Thoracic aorta (tissue), 2 donors: ENCODE measurements around the gene RAD54L. TPM values are rescaled to one million over a fixed set of nuclear protein-coding genes. Genes with fewer than 3 reads are reported as not detected.
A peak's percentile ranks its signal among the peaks of the same experiment; 100 is the strongest.

ENCODE experiments used
- ATAC-seq: fragments of 150-250 bp; one replicate; pipeline ENCODE4 v1.8.0; 2017; ENCODE audit warnings: low read depth; ENCODE audit not compliant: insufficient number of reproducible peaks, low FRiP score
- DNase-seq: peaks from one replicate; pipeline ENCODE4 v3.0.0-alpha.2; 2020; ENCODE audit warnings: low spot score
- H3K27ac ChIP-seq, 2 donors: fragments of 200-600 bp; sonication (generic); 1 replicate in 1 of 2; 2 replicates in 1 of 2; pipeline ENCODE4 v1.5.1; 2016; ENCODE audit warnings: mild to moderate bottlenecking in 2 of 2, moderate library complexity in 2 of 2
- H3K27me3 ChIP-seq: fragments of 200-600 bp; sonication (generic); replicated peaks from 2 replicates; pipeline ENCODE4 v1.6.0; 2016; ENCODE audit warnings: mild to moderate bottlenecking; ENCODE audit not compliant: insufficient read depth
- H3K36me3 ChIP-seq: fragments of 200-600 bp; sonication (generic); one replicate; pipeline ENCODE4 v1.5.1; 2016
- H3K4me1 ChIP-seq, 2 donors: fragments of 200-600 bp; sonication (generic); 1 replicate in 1 of 2; 2 replicates in 1 of 2; pipeline versions ENCODE4 v1.5.1 to v1.6.0; 2016; ENCODE audit warnings: low read depth in 2 of 2, mild to moderate bottlenecking in 1 of 2; ENCODE audit not compliant: control insufficient read depth in 1 of 2
- H3K4me3 ChIP-seq: fragments of 200-600 bp; sonication (generic); 2 replicates; pipeline ENCODE4 v1.5.1; 2016; ENCODE audit warnings: mild to moderate bottlenecking
- H3K9me3 ChIP-seq: fragments of 200-600 bp; sonication (generic); 2 replicates; pipeline ENCODE4 v1.5.1; 2016
- total RNA-seq, 2 donors: library from RNA; depleted of rRNA; stranded (reverse); fragments of >200 nt; gene quantifications; one replicate each; pipeline versions ENCODE4 v1.1.0 to v1.2.3, GENCODE V29; 2016
- TF ChIP-seq, protein P1 (sequence below): fragments of 200-600 bp; sonication (generic); IDR thresholded peaks from one replicate; pipeline ENCODE4 v1.5.1; 2019; ENCODE audit warnings: antibody characterized with exemption

Gene RAD54L
- total RNA-seq: 1 to 10 TPM in 1 of 2 donors, under 1 TPM in 1; 0.68 to 4.1 TPM

DNA sequence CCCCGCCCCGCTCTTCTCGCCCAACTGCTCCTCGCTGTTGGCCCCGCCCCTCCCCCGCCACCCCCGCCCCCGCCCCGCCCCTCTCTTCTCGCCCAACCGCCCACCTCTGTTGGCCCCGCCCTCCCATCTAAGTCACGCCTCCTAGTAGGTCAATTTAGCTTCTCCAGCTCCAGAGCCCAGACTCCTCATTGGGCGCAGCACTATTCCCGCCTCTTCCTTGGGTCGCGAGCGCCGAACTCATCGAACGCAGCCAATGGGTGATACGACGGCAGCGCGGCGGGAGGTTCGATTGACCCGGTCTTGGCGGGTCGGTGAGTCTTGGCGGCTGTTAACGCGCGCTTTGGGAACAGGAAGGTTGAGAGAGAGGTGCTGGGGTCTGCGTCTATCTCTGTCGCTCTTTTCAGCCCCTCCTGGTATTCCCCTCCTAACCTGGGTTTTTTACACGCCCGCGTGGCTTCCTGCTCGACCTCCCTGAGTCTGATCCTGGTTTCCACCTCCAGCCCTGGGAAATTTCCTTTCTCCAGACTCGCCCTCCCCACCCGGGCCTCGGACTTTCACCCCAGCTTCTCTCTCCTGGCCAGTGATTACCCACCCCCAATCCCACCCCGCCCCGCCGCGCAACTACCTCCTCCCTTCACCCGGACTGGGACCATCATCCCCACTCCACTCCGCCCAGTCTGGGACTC lies at the start of gene RAD54L:
Gene RAD54L, plus strand, starts transcription at position 328 of the 686 bp plus-strand sequence. CDS start 643 bp downstream, outside the sequence.
- H3K27ac ChIP-seq: peak within 1 kb of the TSS in 1 of 2 donors; percentile 64
- no peaks in the 10 kb centered on the region for H3K36me3 ChIP-seq

DNA sequence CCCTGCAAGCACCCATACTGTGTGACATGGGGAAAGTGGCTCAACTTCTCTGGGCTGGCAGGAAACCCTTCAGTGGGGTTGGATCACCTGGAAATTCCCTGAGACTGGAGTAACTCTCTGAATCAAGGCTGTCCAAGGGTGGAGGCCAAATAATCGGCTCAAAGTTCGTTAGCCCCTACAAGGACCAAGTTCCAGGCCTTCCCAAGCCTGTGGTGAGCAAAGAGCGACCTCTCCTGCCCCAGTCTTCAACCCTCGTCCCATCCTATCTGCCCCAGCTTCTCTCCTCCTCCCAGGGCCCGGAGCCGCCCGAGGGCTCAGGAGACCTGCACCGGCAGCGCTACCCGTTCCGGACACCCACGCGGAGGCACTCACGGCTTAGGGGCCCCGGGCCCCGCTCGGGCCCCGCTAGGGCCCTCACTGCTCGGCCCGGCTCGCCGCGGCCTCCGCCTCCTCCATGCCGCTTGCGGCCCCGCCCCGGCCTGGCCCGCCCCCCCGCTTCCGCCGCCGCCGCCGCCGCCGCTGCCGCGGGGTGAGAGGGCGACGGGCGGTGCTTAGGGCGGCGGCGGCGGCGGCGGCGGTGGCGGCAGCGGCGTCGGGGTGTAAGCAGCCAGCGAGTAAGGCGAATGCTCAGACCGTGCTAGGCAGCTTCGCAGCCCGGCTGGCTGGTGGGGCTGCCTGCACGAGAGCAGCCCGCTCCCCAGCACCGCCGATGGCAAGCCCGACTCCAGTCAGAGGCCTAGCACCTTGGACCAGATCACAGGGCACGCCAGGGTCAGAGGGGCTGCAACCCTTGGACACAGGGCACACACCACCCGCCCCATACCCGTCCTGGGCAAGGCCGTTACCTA lies 49.4 kb upstream of the RAD54L start, which contains the start of gene POMGNT1:
Gene POMGNT1, minus strand, starts transcription at position 471 of the 848 bp plus-strand sequence. CDS start 613 bp downstream, outside the sequence.
- TF ChIP-seq, protein P1, sequence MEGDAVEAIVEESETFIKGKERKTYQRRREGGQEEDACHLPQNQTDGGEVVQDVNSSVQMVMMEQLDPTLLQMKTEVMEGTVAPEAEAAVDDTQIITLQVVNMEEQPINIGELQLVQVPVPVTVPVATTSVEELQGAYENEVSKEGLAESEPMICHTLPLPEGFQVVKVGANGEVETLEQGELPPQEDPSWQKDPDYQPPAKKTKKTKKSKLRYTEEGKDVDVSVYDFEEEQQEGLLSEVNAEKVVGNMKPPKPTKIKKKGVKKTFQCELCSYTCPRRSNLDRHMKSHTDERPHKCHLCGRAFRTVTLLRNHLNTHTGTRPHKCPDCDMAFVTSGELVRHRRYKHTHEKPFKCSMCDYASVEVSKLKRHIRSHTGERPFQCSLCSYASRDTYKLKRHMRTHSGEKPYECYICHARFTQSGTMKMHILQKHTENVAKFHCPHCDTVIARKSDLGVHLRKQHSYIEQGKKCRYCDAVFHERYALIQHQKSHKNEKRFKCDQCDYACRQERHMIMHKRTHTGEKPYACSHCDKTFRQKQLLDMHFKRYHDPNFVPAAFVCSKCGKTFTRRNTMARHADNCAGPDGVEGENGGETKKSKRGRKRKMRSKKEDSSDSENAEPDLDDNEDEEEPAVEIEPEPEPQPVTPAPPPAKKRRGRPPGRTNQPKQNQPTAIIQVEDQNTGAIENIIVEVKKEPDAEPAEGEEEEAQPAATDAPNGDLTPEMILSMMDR: no peak
- H3K4me1 ChIP-seq: peaks cover 10 to 28% of the 10 kb centered on the region in 2 donors
- peak; percentile 39 for ATAC-seq

More for the DNA sequence above, at the start of gene RAD54L:
- Histone ChIP-seq H3K9me3 (no peaks in the 10 kb centered on the region), H3K4me1 (peaks cover 3 to 13% of the 10 kb centered on the region in 2 donors), H3K4me3 (peak within 1 kb of the TSS; percentile 94), H3K27me3 (no peaks in the 10 kb centered on the region)
- TF ChIP-seq, protein P1: no peak
- DNase-seq: peak; percentile 95
- ATAC-seq: peak; percentile 94

DNA sequence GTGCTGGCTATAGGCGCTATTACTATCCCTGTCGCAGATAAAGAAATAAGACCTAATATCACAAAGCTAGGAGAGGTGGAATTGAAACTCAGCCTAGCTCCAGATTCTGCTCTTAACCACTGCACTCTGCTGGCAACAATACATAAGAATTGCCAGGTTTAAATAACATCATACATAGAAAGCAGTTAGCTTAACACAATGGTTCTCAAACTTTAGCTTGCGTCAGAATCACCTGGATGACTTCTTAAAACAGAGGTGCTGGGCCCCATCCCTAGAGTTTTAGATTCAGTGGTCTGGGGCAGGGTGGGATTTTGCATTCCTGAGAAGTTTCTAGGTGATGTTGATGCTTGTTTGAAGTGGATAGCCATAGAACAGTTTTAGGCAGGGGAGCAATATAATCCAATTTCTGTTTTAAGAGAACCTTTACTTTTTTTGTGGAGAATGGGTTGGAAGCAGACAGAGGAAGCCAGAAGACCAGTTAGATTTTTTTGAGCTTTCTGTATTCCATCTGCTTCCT lies 48.3 kb upstream of the RAD54L start:
- H3K4me1 ChIP-seq: peaks cover 10 to 30% of the 10 kb centered on the region in 2 donors
- peak overlapping the region; percentile 86 for H3K4me3 ChIP-seq
- ATAC-seq: no peak

More for the DNA sequence above, 49.4 kb upstream of the RAD54L start, which contains the start of gene POMGNT1:
- Histone ChIP-seq H3K27me3 (no peaks in the 10 kb centered on the region), H3K4me3 (peak within 1 kb of the TSS; percentile 86), H3K9me3 (no peaks in the 10 kb centered on the region), H3K36me3 (peaks cover 5% of the 10 kb centered on the region), H3K27ac (peak within 1 kb of the TSS; percentile 71 to 82)
- DNase-seq: no peak

DNA sequence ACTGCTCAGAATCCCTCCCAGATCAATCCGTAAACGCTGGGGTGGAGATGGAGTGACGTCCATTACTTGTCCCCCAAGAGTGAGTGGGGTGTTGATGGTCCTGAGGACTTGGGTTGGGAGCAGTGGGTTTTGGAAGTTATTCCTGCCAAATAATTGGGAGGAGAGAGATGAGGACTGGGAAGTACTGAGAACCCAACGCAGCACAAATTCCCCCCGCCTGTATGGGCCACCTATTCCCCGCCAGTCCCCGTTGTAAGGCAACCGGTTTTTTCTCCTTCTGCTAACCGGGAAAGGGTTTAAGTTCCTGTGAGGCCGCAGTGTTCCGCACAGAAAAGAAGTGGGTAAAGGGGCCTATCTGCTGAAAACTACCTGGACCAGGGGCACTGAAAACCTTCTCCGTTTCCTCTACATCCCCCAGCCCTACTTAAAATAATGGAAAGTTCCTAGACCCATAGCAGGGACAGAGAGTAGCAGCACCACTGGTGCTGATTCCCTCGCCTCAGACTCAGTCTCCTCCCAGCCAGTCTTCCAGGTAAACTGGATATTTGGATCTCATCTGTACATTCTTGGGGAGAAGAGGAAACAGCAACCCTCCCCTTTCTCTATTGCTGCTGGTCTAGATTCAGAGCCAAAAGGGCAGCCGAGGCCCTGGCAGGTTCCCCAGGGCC lies 43.7 kb upstream of the RAD54L start:
- Histone ChIP-seq H3K4me3 (peak overlapping the region; percentile 98), H3K36me3 (peaks cover under 1% of the 10 kb centered on the region), H3K9me3 (no peaks in the 10 kb centered on the region), H3K27ac (peak overlapping the region; percentile 91 to 97), H3K4me1 (peaks cover 21 to 42% of the 10 kb centered on the region in 2 donors), H3K27me3 (no peaks in the 10 kb centered on the region)
- DNase-seq: no peak
- peak; percentile 3 for ATAC-seq
- TF ChIP-seq, protein P1: no peak

More for the DNA sequence above, 48.3 kb upstream of the RAD54L start:
- peaks cover 5% of the 10 kb centered on the region for H3K36me3 ChIP-seq
- H3K27ac ChIP-seq: peak overlapping the region in 1 of 2 donors; percentile 82
- TF ChIP-seq, protein P1: no peak
- no peak for DNase-seq
- no peaks in the 10 kb centered on the region for H3K9me3 ChIP-seq
- H3K27me3 ChIP-seq: no peaks in the 10 kb centered on the region
